Caco-2 (cell line): ENCODE measurements around the gene STEAP2. TPM values are rescaled to one million over a fixed set of nuclear protein-coding genes. Genes with fewer than 3 reads are reported as not detected.

ENCODE experiments used
- BruUV-seq: library from RNA; stranded (reverse); fragments of 400-500 nt; replicated peaks from 2 replicates; lab custom pipeline; 2021; lab: Mats Ljungman, UMichigan
- CTCF ChIA-PET: fragments of 300-600 bp; sonication (Branson Sonifier 250); formaldehyde crosslinking; loops from one replicate; lab custom pipeline; 2022; ENCODE audit warnings: antibody characterized with exemption; lab: Charles Lee
- POLR2A ChIA-PET: fragments of 300-600 bp; sonication (Branson Sonifier 250); formaldehyde crosslinking; loops from one replicate; lab custom pipeline; 2022; ENCODE audit warnings: antibody characterized with exemption; lab: Charles Lee
- DNase-seq, 2 experiments: peaks; one replicate each; pipeline versions ENCODE4 v3.0.0 to v3.0.0-alpha.2; 2020 to 2022
- H3K27me3 ChIP-seq: replicated peaks from 2 replicates; pipeline ENCODE4 v1.6.0; 2011; ENCODE audit warnings: low read length; ENCODE audit not compliant: control insufficient read depth, insufficient read depth
- H3K36me3 ChIP-seq: 2 replicates; pipeline ENCODE4 v1.5.1; 2011; ENCODE audit warnings: low read length; ENCODE audit not compliant: control insufficient read depth, insufficient read depth
- H3K4me1 ChIP-seq: fragments of 250-450 bp; sonication (Bioruptor Pico); 2 replicates; pipeline ENCODE4 v1.5.1; 2020; ENCODE audit warnings: mild to moderate bottlenecking
- H3K4me3 ChIP-seq: 2 replicates; pipeline ENCODE4 v1.5.1; 2011; ENCODE audit warnings: low read depth, mild to moderate bottlenecking, control low read depth, low read length
- H3K9me3 ChIP-seq: fragments of 250-450 bp; sonication (Bioruptor Pico); 2 replicates; pipeline ENCODE4 v1.5.1; 2020; ENCODE audit warnings: mild to moderate bottlenecking, moderate library complexity
- H3K27ac Mint-ChIP-seq: one replicate; pipeline ENCODE4 v1.8.0; 2022; ENCODE audit warnings: mixed read lengths; ENCODE audit not compliant: unreplicated experiment
- H3K27me3 Mint-ChIP-seq: one replicate; pipeline ENCODE4 v1.8.0; 2022; ENCODE audit warnings: mixed read lengths; ENCODE audit not compliant: insufficient read depth, unreplicated experiment
- H3K36me3 Mint-ChIP-seq: one replicate; pipeline ENCODE4 v1.8.0; 2022; ENCODE audit warnings: mild to moderate bottlenecking, mixed read lengths; ENCODE audit not compliant: insufficient read depth, unreplicated experiment
- H3K4me1 Mint-ChIP-seq: one replicate; pipeline ENCODE4 v1.8.0; 2022; ENCODE audit warnings: low read depth, mixed read lengths; ENCODE audit not compliant: unreplicated experiment
- H3K4me3 Mint-ChIP-seq: one replicate; pipeline ENCODE4 v1.8.0; 2022; ENCODE audit warnings: mild to moderate bottlenecking, moderate library complexity, mixed read lengths; ENCODE audit not compliant: unreplicated experiment
- H3K9me3 Mint-ChIP-seq: one replicate; pipeline ENCODE4 v1.8.0; 2022; ENCODE audit warnings: mixed read lengths; ENCODE audit not compliant: unreplicated experiment
- intact Hi-C: fragments of 100-400 bp; cut with micrococcal nuclease; formaldehyde crosslinking; loops from one replicate; pipeline ENCODE4 v1.10.0; 2022; ENCODE audit not compliant: unreplicated experiment
- total RNA-seq: library from RNA; stranded (reverse); gene quantifications from 2 replicates; pipeline ENCODE4 v1.2.3, GENCODE V29; 2022
- TF ChIP-seq, protein P1 (sequence below), 2 experiments: fragments of 200-600 bp in 1 of 2; IDR thresholded peaks; 1 replicate in 1 of 2; 2 replicates in 1 of 2; pipeline versions ENCODE4 v1.5.1 to v1.8.0; 2011 to 2022; ENCODE audit warnings: antibody characterized with exemption in 1 of 2, control low read depth in 1 of 2, inconsistent platforms in 1 of 2, low read depth in 1 of 2, low read length in 1 of 2, mild to moderate bottlenecking in 1 of 2, moderate library complexity in 1 of 2; ENCODE audit not compliant: insufficient read depth in 1 of 2, severe bottlenecking in 1 of 2, unreplicated experiment in 1 of 2

STEAP2 gene
- total RNA-seq, 1 experiment from 2014 or later: 13.5 TPM

DNA sequence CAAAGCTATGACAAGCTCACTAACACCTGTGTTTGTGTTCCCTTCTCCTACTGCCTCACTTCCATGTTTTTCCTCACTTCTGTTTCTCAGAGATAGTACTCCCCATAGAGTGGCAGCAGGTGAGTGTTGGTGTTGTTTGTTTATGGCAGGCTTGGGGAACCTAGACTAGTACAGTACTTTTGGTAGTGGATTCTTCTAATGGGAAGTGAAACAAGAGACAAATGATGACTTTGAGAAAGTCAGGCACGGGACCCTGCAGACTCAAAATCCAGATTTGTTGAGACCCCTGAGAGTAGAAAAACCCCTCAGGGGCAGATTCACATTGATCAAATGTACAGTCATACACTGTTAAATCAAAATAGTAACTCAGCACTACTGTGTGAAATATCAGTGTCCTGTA, 27.0 kb downstream of the STEAP2 start:
- intact Hi-C loops: no loop called here
- ChIA-PET CTCF (no interaction called here), POLR2A (no interaction called here)
- Mint-ChIP-seq H3K36me3 (no peaks in the 10 kb centered on the region), H3K27me3 (no peaks in the 10 kb centered on the region), H3K27ac (no peak overlapping the region), H3K4me1 (peaks cover 18% of the 10 kb centered on the region), H3K9me3 (no peaks in the 10 kb centered on the region), H3K4me3 (no peak overlapping the region)
- H3K4me1 ChIP-seq: peaks cover 23% of the 10 kb centered on the region
- BruUV-seq: no TSS peak
- no peaks in the 10 kb centered on the region for H3K36me3 ChIP-seq
- TF ChIP-seq, protein P1, sequence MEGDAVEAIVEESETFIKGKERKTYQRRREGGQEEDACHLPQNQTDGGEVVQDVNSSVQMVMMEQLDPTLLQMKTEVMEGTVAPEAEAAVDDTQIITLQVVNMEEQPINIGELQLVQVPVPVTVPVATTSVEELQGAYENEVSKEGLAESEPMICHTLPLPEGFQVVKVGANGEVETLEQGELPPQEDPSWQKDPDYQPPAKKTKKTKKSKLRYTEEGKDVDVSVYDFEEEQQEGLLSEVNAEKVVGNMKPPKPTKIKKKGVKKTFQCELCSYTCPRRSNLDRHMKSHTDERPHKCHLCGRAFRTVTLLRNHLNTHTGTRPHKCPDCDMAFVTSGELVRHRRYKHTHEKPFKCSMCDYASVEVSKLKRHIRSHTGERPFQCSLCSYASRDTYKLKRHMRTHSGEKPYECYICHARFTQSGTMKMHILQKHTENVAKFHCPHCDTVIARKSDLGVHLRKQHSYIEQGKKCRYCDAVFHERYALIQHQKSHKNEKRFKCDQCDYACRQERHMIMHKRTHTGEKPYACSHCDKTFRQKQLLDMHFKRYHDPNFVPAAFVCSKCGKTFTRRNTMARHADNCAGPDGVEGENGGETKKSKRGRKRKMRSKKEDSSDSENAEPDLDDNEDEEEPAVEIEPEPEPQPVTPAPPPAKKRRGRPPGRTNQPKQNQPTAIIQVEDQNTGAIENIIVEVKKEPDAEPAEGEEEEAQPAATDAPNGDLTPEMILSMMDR (IDR thresholded peaks at IDR 0.05; ENCODE audit: insufficient read depth in 1 of 2, low read depth in 1 of 2, low read length in 1 of 2, severe bottlenecking in 1 of 2, unreplicated experiment in 1 of 2): no peak
- no peak overlapping the region for H3K4me3 ChIP-seq
- no peaks in the 10 kb centered on the region for H3K9me3 ChIP-seq
- DNase-seq: no peak
- no peaks in the 10 kb centered on the region for H3K27me3 ChIP-seq

DNA sequence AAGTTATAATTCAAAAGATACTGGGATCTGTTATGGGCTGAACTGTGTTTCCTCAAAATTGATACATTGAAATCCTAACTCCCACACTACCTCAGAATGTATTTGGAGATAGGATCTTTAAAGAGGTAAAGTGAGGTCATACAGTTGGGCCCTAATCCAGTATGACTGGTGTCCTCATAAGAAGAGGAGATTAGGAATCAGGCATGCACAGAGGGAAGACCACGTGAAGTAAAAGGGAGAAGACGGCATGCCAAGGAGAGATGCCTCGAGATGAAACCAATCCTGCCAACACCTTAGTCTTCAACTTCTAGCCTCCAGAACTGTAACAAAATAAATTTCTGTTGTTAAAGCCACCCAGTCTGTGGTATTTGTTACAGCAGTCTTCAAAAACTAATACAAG, 27.5 kb downstream of the STEAP2 start:
- intact Hi-C loops: no loop called here
- no peaks in the 10 kb centered on the region for H3K27me3 Mint-ChIP-seq
- Histone ChIP-seq H3K9me3 (no peaks in the 10 kb centered on the region), H3K27me3 (no peaks in the 10 kb centered on the region), H3K36me3 (no peaks in the 10 kb centered on the region), H3K4me1 (peaks cover 27% of the 10 kb centered on the region), H3K4me3 (no peak overlapping the region)
- BruUV-seq: no TSS peak
- H3K4me3 Mint-ChIP-seq: no peak overlapping the region
- TF ChIP-seq, protein P1 (IDR thresholded peaks at IDR 0.05; ENCODE audit: insufficient read depth in 1 of 2, low read depth in 1 of 2, low read length in 1 of 2, severe bottlenecking in 1 of 2, unreplicated experiment in 1 of 2): no peak
- no peaks in the 10 kb centered on the region for H3K9me3 Mint-ChIP-seq
- ChIA-PET CTCF (no interaction called here), POLR2A (no interaction called here)
- H3K27ac Mint-ChIP-seq: no peak overlapping the region
- no peak for DNase-seq
- H3K36me3 Mint-ChIP-seq: no peaks in the 10 kb centered on the region
- H3K4me1 Mint-ChIP-seq: peaks cover 18% of the 10 kb centered on the region

DNA sequence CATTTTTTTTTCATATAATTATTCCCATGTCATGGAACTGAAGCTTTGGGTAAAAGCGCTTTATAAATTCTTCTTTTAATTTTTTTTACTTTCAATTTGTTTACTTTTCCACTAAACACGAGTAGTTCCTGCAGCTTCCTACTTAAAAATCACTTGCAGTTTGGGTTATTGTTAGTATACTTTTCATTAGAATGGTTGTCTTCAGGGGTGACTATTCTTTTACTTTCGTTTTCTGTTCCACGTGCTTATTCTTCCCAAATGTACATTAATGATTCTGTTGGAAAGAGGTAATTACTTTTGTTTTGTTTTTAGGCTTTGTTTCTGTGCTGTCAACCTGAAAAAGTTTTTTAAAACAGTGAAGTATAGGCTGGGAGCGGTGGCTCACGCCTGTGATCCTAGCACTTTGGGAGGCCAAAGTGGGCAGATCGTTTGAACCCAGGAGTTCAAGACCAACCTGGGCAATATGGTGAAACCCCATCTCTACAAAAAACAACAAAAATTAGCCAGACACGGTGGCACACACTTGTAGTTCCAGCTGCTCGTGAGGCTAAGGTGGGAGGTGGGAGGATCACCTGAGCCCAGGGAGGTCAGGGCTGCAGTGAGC, 28.2 kb downstream of the STEAP2 start:
- no TSS peak for BruUV-seq
- TF ChIP-seq, protein P1 (IDR thresholded peaks at IDR 0.05; ENCODE audit: insufficient read depth in 1 of 2, low read depth in 1 of 2, low read length in 1 of 2, severe bottlenecking in 1 of 2, unreplicated experiment in 1 of 2): no peak
- no peaks in the 10 kb centered on the region for H3K36me3 Mint-ChIP-seq
- DNase-seq: no peak
- Histone ChIP-seq H3K4me3 (no peak overlapping the region), H3K4me1 (peaks cover 33% of the 10 kb centered on the region), H3K27me3 (no peaks in the 10 kb centered on the region), H3K9me3 (no peaks in the 10 kb centered on the region), H3K36me3 (no peaks in the 10 kb centered on the region)
- H3K27ac Mint-ChIP-seq: no peak overlapping the region
- ChIA-PET CTCF (no interaction called here), POLR2A (no interaction called here)
- no peak overlapping the region for H3K4me3 Mint-ChIP-seq
- H3K4me1 Mint-ChIP-seq: peaks cover 18% of the 10 kb centered on the region
- H3K27me3 Mint-ChIP-seq: no peaks in the 10 kb centered on the region
- no peaks in the 10 kb centered on the region for H3K9me3 Mint-ChIP-seq
- intact Hi-C loops: no loop called here
